DOHH2 (cell line): Measurements from ENCODE around the gene FAM107A.

ENCODE experiments used
- H3F3A ChIP-seq: fragments of 200-600 bp; sonication (generic), shearing (Covaris generic); 2 replicates; pipeline ENCODE4 v1.6.0; 2016; ENCODE audit warnings: antibody characterized with exemption, mild to moderate bottlenecking; ENCODE audit not compliant: control insufficient read depth, insufficient read depth
- H3K27ac ChIP-seq: fragments of 200-600 bp; sonication (generic); 2 replicates; pipeline ENCODE4 v1.5.1; 2014; ENCODE audit warnings: low read depth, mild to moderate bottlenecking, low read length, moderate library complexity
- H3K27me3 ChIP-seq: fragments of 200-600 bp; sonication (generic); 2 replicates; pipeline ENCODE4 v1.6.1; 2014; ENCODE audit warnings: mild to moderate bottlenecking, low read length, mixed read lengths; ENCODE audit not compliant: control insufficient read depth
- H3K36me3 ChIP-seq: fragments of 200-600 bp; sonication (generic); 2 replicates; pipeline ENCODE4 v1.6.1; 2014; ENCODE audit warnings: mild to moderate bottlenecking, low read length, moderate library complexity, mixed read lengths; ENCODE audit not compliant: control insufficient read depth
- H3K4me1 ChIP-seq: fragments of 200-600 bp; sonication (generic); 2 replicates; pipeline ENCODE4 v1.6.1; 2014; ENCODE audit warnings: mild to moderate bottlenecking, low read length, mixed read lengths; ENCODE audit not compliant: control insufficient read depth
- H3K4me2 ChIP-seq: fragments of 200-600 bp; sonication (generic); 2 replicates; pipeline ENCODE4 v1.6.0; 2014; ENCODE audit warnings: mild to moderate bottlenecking, low read length, moderate library complexity
- H3K4me3 ChIP-seq: fragments of 200-600 bp; sonication (generic); 2 replicates; pipeline ENCODE4 v1.5.1; 2014; ENCODE audit warnings: mild to moderate bottlenecking, low read length, mixed read lengths
- H3K79me2 ChIP-seq: fragments of 200-600 bp; sonication (generic); 2 replicates; pipeline ENCODE4 v1.6.1; 2014; ENCODE audit warnings: mild to moderate bottlenecking, low read length, mixed read lengths; ENCODE audit not compliant: control insufficient read depth
- H3K9me2 ChIP-seq: fragments of 200-600 bp; sonication (generic); replicated peaks from 2 replicates; pipeline ENCODE4 v1.6.1; 2014; ENCODE audit warnings: mild to moderate bottlenecking, low read length, mixed read lengths; ENCODE audit not compliant: control insufficient read depth
- H3K9me3 ChIP-seq: fragments of 200-600 bp; sonication (generic); 2 replicates; pipeline ENCODE4 v1.6.1; 2014; ENCODE audit warnings: antibody characterized with exemption, low read length, mixed read lengths; ENCODE audit not compliant: control insufficient read depth, insufficient read depth
- H4K20me1 ChIP-seq: fragments of 200-600 bp; sonication (generic); 2 replicates; pipeline ENCODE4 v1.6.0; 2014; ENCODE audit warnings: low read depth, mild to moderate bottlenecking, antibody characterized with exemption, low read length, moderate library complexity; ENCODE audit not compliant: control insufficient read depth, insufficient read depth
- CTCF ChIP-seq: fragments of 200-600 bp; sonication (generic); IDR thresholded peaks from one replicate; pipeline ENCODE4 v1.5.1; 2014; ENCODE audit warnings: antibody characterized with exemption, mild to moderate bottlenecking, low read depth, low read length; ENCODE audit not compliant: poor library complexity, severe bottlenecking
- EZH2phosphoT487 ChIP-seq: fragments of 200-600 bp; sonication (generic); IDR thresholded peaks from 2 replicates; pipeline ENCODE4 v1.6.1; 2017; ENCODE audit warnings: borderline replicate concordance, mild to moderate bottlenecking, antibody characterized with exemption, low read length, moderate library complexity, mixed read lengths

FAM107A gene

GRCh38 chr3:58518291-58518789 lies 58.9 kb downstream of the FAM107A start:
- Histone ChIP-seq H3F3A (no peaks in the 10 kb centered on the region), H3K4me1 (no peaks in the 10 kb centered on the region), H4K20me1 (no peaks in the 10 kb centered on the region), H3K27ac (no peak overlapping the region), H3K4me2 (no peak overlapping the region), H3K9me3 (no peaks in the 10 kb centered on the region), H3K79me2 (no peaks in the 10 kb centered on the region), H3K4me3 (no peak overlapping the region), H3K36me3 (no peaks in the 10 kb centered on the region), H3K9me2 (no peaks in the 10 kb centered on the region), H3K27me3 (no peaks in the 10 kb centered on the region)
- TF ChIP-seq CTCF, result no peak
- no peak for TF ChIP-seq EZH2phosphoT487

GRCh38 chr3:58514405-58514804 lies 62.8 kb downstream of the FAM107A start:
- H3K9me3 ChIP-seq, result no peaks in the 10 kb centered on the region
- no peaks in the 10 kb centered on the region for H3K79me2 ChIP-seq
- no peaks in the 10 kb centered on the region for H3K36me3 ChIP-seq
- no peaks in the 10 kb centered on the region for H3K27me3 ChIP-seq
- no peak overlapping the region for H3K27ac ChIP-seq
- H3K4me3 ChIP-seq, result no peak overlapping the region
- TF ChIP-seq EZH2phosphoT487 (no peak), CTCF (no peak)
- no peaks in the 10 kb centered on the region for H4K20me1 ChIP-seq
- H3K4me2 ChIP-seq, result no peak overlapping the region
- no peaks in the 10 kb centered on the region for H3K4me1 ChIP-seq
- H3F3A ChIP-seq, result no peaks in the 10 kb centered on the region
- H3K9me2 ChIP-seq, result no peaks in the 10 kb centered on the region
